NCI-H1436 (cell line): Measurements from ENCODE around the gene IQSEC1.

Experiments used
- DNase-seq: peaks from one replicate; lab custom pipeline; 2025; lab: John Stamatoyannopoulos, UW

Gene IQSEC1

DNA sequence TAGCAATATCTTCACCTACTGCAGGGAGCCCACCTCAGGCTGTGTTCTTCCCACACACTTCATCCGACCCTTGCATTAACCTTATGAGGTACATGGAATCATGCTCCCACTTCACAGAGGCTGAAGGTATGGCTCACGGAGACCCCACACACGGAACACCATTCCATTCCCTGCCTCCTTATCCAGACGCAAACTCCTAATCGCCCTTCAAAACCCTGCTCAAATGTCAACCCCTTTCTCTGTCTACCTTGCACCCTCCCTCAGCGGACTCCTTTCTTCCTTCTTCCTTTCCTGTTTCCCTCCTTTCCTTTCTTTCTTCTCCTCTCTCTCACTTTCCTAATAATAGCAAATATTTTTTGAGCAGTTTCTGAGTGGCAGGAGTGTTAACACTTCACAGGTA lies 23.8 kb downstream of the IQSEC1 start:
- DNase-seq: no peak

GRCh38 chr3:13047296-13048165 lies 25.7 kb downstream of the IQSEC1 start:
- no peak for DNase-seq

GRCh38 chr3:13046569-13047274 lies 26.5 kb downstream of the IQSEC1 start:
- DNase-seq: no peak

DNA sequence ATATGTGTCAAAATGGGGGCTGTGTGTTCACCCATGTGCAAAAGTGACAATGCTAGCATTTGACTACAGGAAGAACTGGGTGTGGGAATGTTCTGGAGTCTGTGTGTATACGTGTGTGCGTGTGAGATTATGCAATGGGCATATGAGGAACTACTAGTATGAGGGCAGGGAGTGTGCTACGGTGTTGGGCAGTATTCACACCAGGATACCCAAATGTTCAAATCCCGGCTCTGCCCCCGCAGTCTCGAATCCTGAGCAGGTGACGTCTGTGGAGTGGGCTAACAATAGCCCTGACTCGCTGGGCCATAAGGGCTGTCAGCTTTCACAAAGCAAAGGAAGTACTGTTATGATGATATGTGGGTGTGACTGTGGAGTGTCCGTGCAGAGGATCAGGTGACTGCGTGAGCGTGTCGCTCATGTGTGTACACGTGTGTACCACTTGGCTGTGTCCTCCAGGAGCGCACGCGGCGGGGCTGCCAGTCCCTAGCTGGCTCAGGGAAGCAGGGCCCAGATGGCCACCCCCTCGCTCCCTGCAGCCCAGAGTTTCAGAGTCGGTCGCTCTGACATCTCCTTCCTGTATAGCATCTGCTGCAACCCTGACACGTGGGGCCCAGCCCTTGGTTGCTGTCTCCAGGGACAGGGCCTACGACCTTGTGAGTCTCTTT lies 27.2 kb downstream of the IQSEC1 start:
- no peak for DNase-seq

DNA sequence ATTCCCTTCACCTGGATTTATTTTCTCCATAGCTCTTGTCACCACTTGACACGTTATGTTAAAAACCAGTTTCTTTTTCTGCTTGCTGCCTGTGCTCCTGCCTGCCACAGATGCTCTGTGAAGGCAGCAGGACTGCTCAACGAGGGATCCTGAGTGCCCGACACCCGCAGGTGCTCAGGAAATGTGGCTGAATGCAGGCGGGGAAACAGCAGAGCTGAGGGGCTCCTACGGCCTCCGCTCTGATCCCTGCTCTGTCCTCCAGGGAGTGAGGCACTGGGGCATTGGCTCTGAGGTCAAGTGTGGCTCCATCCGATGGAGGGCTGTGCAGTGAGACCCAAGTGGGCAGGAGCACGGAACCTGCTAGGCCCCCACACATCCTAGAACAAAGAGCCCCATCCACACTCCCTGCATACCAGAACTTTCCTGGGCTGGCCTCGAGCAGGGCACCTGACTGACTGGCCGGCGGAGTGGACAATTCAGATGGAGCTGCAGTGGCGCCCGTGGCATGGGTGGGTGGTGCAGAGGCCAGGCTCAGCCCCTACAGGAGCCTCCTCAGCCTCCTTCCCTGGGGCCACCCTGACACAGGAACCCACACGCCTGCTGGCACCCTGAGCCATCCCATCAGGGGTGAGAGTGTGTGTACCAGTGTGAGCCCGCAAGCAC lies 27.9 kb downstream of the IQSEC1 start:
- no peak for DNase-seq

GRCh38 chr3:13044496-13045240 lies 28.6 kb downstream of the IQSEC1 start:
- DNase-seq: no peak

DNA sequence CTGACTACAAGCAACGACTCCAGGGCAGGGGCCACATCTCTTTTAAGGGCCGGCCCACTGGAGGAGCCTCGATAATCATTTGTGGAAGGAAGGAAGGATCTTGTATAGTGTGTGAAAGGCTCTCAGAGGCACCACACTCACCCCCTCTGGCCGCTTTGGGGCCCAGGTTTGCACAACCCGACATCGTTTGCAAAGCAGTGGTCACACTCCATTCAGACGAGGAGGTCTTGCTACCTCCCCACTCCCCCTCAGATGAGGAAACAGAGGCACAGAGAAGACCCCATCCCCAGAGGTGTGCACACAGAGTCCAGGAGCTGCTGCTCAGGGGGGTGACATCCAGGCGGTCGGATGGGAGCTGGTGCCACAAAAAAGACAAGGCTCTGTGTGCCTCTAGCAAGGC lies 29.6 kb downstream of the IQSEC1 start:
- DNase-seq: no peak

DNA sequence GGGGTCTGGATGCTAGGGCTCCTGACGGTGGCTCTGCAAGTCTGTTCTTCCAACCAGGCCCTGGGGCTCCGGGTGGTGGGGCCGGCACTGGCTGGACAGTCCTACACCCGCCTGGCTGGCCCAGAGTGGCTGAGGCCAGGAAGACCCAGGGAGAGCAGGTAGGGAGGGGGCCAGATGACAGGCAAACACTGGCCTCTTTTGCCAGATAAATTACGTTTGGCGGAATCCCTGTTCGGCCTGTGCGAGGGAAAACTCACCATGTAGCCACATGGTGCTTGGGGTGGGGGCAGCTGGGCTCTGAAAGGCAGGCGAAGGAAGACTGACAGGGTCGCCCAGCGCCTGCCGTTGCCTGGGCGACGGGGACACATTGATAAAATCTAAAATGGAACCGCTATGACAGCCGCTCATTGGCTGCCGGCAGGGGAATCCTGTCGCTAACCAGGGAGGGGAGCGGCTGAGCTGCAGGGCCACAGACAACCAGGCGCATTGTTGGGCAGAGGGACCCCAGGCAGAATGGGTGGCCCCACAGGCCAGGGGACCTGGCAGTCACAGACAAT lies 30.4 kb downstream of the IQSEC1 start:
- no peak for DNase-seq

DNA sequence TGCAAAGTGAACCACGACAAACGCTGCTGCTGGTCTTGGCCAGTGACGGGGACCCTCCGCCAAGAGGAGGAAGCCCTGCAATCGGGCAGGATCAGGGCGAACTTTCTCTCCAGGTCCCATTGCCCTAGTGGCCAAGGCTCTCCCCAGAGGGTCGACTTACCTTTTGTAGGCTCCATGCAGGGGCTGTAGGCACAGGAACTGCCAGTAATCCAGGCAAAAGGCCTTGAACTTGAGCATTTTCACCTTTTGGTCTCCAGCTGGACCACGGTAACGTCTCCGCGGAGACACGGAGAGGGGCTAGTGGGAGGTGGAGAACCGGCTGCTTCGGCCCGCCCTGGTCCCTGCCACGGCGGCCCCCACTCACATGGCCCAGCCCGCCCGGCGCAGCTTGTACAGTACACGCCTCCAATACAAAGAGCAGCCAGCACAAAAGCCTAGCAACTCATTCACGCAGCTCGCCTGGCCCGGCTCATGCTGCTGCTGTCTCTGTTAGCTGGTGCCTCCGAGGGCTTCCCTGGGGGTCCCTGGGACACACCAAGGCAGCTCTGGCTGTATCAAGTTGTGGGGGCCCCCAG lies 31.0 kb downstream of the IQSEC1 start:
- DNase-seq: no peak

- no peak for DNase-seq
These were observed 32.0 kb downstream of the IQSEC1 start for GRCh38 chr3:13041113-13041776.

- no peak for DNase-seq
These were observed 32.7 kb downstream of the IQSEC1 start for GRCh38 chr3:13040361-13041074.

DNA sequence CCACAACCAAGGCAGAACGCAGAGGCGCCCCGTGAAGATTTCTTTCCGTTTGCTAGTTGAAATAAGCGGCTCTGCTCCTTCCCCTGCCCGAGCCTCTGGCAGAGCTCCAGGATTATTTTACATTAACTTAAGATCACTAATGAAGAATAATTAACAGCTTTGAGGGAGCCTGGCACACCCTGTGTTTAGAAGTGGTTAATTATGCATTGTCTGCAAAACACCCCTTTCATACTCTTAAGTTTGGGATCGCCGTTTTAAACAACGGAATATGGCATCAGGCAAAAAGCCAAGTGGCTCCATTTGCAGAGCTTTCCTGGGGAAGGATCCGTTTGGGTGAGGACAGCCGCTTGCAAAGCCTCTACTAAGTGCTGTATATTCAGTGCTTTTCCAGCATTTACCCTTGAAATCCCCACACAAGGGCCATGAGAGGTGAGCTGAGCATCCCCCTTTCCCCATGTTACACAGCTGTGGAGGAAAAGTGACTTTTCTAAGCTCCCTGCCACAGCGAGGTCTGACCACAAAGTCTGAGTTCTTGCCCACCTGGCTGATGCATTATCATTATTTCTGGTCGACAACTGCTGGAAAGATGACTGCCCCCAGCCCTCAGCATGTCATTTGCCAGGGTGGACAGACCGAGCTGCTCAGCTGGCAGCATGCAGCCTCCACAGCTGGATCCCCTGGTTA lies 33.9 kb downstream of the IQSEC1 start:
- DNase-seq: peak; percentile 12

- DNase-seq: no peak
These were observed 35.6 kb downstream of the IQSEC1 start for GRCh38 chr3:13037458-13038117.

DNA sequence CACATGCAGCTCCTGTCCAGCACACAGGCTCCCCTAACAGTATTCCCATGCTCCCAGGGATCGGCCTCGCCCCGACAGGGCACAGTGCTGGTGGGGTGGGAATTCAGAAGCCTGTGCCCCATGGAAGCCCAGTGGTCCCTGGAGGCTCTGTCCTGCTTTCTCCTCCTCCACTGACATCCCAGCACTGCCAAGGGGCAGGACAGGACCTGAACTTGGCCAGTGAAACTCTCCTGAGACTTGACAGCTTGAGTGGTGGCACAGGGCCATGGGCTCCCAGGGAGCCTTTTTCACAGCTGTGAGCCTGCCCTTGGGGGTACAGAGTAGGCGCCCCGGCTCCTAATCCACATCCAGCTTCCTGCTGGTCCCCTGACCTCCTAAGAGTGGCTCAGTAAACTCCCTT lies 38.4 kb downstream of the IQSEC1 start:
- DNase-seq: no peak

- DNase-seq: no peak
These were observed 39.0 kb downstream of the IQSEC1 start for GRCh38 chr3:13034109-13034800.

DNA sequence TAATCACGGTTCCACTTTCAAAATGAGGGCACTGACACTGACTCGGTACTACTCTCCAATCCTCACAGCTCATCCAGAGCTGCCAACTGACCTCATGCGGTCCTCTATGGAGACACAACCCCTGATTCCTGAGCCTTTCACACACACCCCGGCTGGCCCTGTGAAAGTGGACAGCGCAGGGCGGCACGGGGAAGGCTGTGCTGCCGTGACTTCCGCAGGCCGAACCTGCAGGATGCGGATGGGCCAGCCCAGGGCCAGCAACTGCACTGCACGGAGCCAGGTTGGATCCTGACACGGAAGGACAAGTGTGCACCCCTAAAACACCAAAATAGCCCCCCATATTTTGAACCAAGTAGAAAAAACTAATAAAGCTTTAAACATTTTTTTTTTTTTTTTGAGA lies 41.0 kb downstream of the IQSEC1 start:
- no peak for DNase-seq

DNA sequence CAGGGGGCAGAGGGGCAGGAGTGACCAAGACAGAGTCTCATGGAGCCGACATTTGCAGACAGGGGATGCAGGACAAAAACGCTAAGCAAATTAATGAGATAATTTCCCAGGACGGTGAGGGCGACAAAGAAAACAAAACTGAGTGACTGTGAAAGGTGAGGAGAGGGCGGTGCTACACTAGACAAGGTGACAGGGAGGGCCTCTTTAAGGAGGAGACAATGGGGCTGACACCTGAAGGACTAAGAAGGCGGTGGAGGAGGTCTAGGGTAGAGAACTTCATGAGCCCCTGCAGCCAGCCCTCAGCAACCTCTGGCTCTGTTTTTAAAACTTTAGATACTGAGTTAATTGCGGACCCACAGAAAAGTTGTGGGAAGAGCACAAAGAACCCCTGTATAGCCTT lies 41.6 kb downstream of the IQSEC1 start:
- no peak for DNase-seq

- DNase-seq: no peak
These were observed 42.5 kb downstream of the IQSEC1 start for GRCh38 chr3:13030684-13031083.
